ENCODE measurements around the gene ARMC6. TPM values are rescaled to one million over a fixed set of nuclear protein-coding genes. Genes with fewer than 3 reads are reported as not detected.

Gene ARMC6
- total RNA-seq, 1 donor from 2014 or later = 15.0 TPM

- TF ChIP-seq, protein P1, sequence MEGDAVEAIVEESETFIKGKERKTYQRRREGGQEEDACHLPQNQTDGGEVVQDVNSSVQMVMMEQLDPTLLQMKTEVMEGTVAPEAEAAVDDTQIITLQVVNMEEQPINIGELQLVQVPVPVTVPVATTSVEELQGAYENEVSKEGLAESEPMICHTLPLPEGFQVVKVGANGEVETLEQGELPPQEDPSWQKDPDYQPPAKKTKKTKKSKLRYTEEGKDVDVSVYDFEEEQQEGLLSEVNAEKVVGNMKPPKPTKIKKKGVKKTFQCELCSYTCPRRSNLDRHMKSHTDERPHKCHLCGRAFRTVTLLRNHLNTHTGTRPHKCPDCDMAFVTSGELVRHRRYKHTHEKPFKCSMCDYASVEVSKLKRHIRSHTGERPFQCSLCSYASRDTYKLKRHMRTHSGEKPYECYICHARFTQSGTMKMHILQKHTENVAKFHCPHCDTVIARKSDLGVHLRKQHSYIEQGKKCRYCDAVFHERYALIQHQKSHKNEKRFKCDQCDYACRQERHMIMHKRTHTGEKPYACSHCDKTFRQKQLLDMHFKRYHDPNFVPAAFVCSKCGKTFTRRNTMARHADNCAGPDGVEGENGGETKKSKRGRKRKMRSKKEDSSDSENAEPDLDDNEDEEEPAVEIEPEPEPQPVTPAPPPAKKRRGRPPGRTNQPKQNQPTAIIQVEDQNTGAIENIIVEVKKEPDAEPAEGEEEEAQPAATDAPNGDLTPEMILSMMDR (IDR thresholded peaks at IDR 0.05; ENCODE audit: borderline replicate concordance) = no peak
- no peak overlapping the region for H3K4me3 ChIP-seq
- intact Hi-C loops (cut with micrococcal nuclease) = no loop called here
Measured at GRCh38 chr19:19067276-19068072, 34.1 kb downstream of the ARMC6 start.

DNA sequence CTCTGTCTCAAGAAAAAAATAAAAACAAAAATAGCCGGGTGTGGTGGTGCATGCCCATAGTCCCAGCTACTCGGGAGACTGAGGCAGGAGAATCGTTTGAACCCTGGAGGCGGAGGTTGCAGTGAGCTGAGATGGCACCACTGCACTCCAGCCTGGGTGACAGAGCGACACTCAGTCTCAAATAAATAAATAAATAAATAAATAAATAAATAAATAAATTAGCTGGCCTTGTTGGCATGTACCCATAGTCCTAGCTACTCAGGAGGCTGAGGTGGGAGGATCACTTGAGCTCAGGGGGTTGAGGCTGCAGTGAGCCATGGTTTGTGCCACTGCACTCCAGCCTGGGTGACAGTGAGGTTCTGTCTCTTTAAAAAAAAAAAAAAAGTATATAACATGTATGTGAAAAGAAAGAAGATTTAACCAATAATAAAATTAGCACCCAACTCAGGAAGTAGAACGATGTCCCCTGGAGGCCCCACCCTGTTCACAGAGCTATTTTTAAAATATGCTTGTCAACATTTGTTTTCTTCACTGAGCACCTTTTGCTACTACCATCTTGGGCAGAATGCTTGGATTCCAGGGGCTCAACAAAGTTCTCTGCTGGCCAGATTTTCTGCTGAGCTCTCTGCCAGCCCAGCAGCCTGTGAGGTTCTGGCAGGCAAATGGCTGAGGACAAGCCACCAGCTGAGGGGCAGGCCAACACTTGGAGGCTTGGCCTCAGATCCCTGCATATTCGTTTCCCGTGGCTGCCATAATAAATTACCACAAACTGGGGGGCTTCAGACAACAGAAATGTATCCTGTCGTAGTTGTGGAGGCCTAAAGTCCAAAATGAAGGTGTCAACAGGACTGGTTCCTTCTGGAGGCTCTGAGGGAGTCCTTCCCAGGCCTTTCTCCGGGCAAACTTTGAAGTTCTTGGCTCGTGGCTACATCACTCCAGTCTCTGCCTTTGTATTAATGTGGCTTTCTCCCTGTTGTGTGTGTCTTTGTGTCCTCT lies 35.6 kb downstream of the ARMC6 start:
- no peaks in the 10 kb centered on the region for H3K36me3 ChIP-seq
- no peak overlapping the region for H3K4me3 ChIP-seq
- TF ChIP-seq, protein P1 (IDR thresholded peaks at IDR 0.05; ENCODE audit: borderline replicate concordance) = no peak
- DNase-seq = no peak
- no peaks in the 10 kb centered on the region for H3K27me3 ChIP-seq (ENCODE audit: low read depth)
- peak overlapping the region; percentile 73 for H3K27ac ChIP-seq (replicated peaks)
- H3K4me1 ChIP-seq = peaks cover 58% of the 10 kb centered on the region
- no peaks in the 10 kb centered on the region for H3K9me3 ChIP-seq (replicated peaks)
- intact Hi-C loops (cut with micrococcal nuclease) = no loop called here

More at GRCh38 chr19:19067276-19068072, 34.1 kb downstream of the ARMC6 start:
- peaks cover 67% of the 10 kb centered on the region for H3K4me1 ChIP-seq
- no peaks in the 10 kb centered on the region for H3K27me3 ChIP-seq (ENCODE audit: low read depth)
- H3K36me3 ChIP-seq = no peaks in the 10 kb centered on the region
- H3K27ac ChIP-seq (replicated peaks) = peak overlapping the region; percentile 1
- no peaks in the 10 kb centered on the region for H3K9me3 ChIP-seq (replicated peaks)
- DNase-seq = no peak

- DNase-seq = no peak
- no peaks in the 10 kb centered on the region for H3K9me3 ChIP-seq (replicated peaks)
- peaks cover 7% of the 10 kb centered on the region for H3K36me3 ChIP-seq
- no peak overlapping the region for H3K27ac ChIP-seq (replicated peaks)
- H3K27me3 ChIP-seq (ENCODE audit: low read depth) = no peaks in the 10 kb centered on the region
- peaks cover 32% of the 10 kb centered on the region for H3K4me1 ChIP-seq
- no peak overlapping the region for H3K4me3 ChIP-seq
- intact Hi-C loops (cut with micrococcal nuclease) = no loop called here
- TF ChIP-seq, protein P1 (IDR thresholded peaks at IDR 0.05; ENCODE audit: borderline replicate concordance) = no peak
Measured at GRCh38 chr19:19071897-19072296, 38.5 kb downstream of the ARMC6 start.

DNA sequence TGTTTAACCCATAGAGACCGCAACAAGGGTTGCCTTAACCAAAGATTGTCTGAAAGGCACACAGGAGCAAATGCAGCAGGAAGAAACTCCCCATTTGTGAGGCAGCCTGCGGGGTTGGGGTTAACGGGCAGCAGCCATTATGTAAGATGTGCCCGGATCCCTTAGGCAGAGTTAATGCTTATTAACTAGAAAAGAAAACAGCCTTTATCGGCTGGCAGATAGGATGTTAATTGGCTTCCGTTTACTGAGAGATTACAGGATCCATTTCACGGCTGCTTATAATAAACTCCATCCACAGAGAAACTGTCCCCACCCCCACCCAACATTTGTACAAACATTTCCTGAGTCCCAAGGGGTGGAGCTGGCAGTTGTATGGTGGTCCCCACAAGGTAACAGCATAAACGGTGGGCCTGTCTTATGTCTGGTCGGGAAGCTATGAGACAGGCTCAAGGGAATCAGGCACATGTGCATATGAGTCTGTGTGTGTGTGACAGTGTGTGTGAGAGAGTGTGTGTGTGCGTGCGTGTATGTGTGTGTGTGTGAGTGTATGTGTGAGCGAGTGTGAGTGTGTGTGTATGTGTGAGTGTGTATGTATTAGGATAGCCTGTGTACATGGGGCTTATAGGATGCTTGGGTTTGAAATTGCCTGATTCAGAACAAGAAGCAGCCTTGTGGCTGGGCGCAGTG lies 40.9 kb downstream of the ARMC6 start:
- H3K9me3 ChIP-seq (replicated peaks) = no peaks in the 10 kb centered on the region
- no peaks in the 10 kb centered on the region for H3K27me3 ChIP-seq (ENCODE audit: low read depth)
- peaks cover 7% of the 10 kb centered on the region for H3K36me3 ChIP-seq
- no peak overlapping the region for H3K27ac ChIP-seq (replicated peaks)
- TF ChIP-seq, protein P1 (IDR thresholded peaks at IDR 0.05; ENCODE audit: borderline replicate concordance) = no peak
- H3K4me1 ChIP-seq = peaks cover 9% of the 10 kb centered on the region
- intact Hi-C loops (cut with micrococcal nuclease) = no loop called here
- no peak overlapping the region for H3K4me3 ChIP-seq
- no peak for DNase-seq

- Histone ChIP-seq H3K27ac (replicated peaks) (no peak overlapping the region), H3K27me3 (ENCODE audit: low read depth) (no peaks in the 10 kb centered on the region), H3K4me1 (peaks cover 3% of the 10 kb centered on the region), H3K9me3 (replicated peaks) (no peaks in the 10 kb centered on the region), H3K36me3 (peaks cover 7% of the 10 kb centered on the region), H3K4me3 (no peak overlapping the region)
- intact Hi-C loops (cut with micrococcal nuclease) = no loop called here
- DNase-seq = no peak
- TF ChIP-seq, protein P1 (IDR thresholded peaks at IDR 0.05; ENCODE audit: borderline replicate concordance) = no peak
Measured at GRCh38 chr19:19075126-19075525, 41.7 kb downstream of the ARMC6 start.

All from left ventricle myocardium inferior (tissue), 1 donor.